WTC11 (cell line): ENCODE data around the gene RND2. TPM values are rescaled to one million over a fixed set of nuclear protein-coding genes. Genes with fewer than 3 reads are reported as not detected.

Experiments
- AR ChIP-seq: fragments of 250-450 bp; sonication (Bioruptor Pico); IDR thresholded peaks from 2 replicates; pipeline ENCODE4 v1.9.0; 2021; ENCODE audit warnings: mild to moderate bottlenecking
- ATF2 ChIP-seq: sonication (generic); formaldehyde crosslinking; IDR thresholded peaks from 2 replicates; pipeline ENCODE4 v1.8.1; 2022; ENCODE audit warnings: low read depth, missing genetic modification reagents, borderline replicate concordance
- E2F4 ChIP-seq: sonication (generic); formaldehyde crosslinking; IDR thresholded peaks from 2 replicates; pipeline ENCODE4 v1.8.1; 2022; ENCODE audit warnings: low read depth, mild to moderate bottlenecking, moderate library complexity, missing genetic modification reagents, borderline replicate concordance
- E2F5 ChIP-seq: sonication (generic); formaldehyde crosslinking; IDR thresholded peaks from 2 replicates; pipeline ENCODE4 v1.8.1; 2022; ENCODE audit warnings: mild to moderate bottlenecking, moderate library complexity, missing genetic modification reagents
- ESRRA ChIP-seq: sonication (generic); formaldehyde crosslinking; IDR thresholded peaks from 2 replicates; pipeline ENCODE4 v1.8.1; 2022; ENCODE audit warnings: mild to moderate bottlenecking, missing genetic modification reagents, borderline replicate concordance
- FOXP1 ChIP-seq: sonication (generic); formaldehyde crosslinking; IDR thresholded peaks from 2 replicates; pipeline ENCODE4 v1.8.0; 2022; ENCODE audit warnings: missing genetic modification reagents, mild to moderate bottlenecking, moderate library complexity, borderline replicate concordance
- GRHL2 ChIP-seq: fragments of 250-450 bp; sonication (Bioruptor Pico); IDR thresholded peaks from 2 replicates; pipeline ENCODE4 v1.8.0; 2022; ENCODE audit warnings: mild to moderate bottlenecking, moderate library complexity; ENCODE audit not compliant: insufficient replicate concordance, severe bottlenecking
- IRF1 ChIP-seq: sonication (generic); formaldehyde crosslinking; IDR thresholded peaks from 2 replicates; pipeline ENCODE4 v1.8.0; 2023; ENCODE audit warnings: missing genetic modification reagents
- MLX ChIP-seq: sonication (generic); formaldehyde crosslinking; IDR thresholded peaks from 2 replicates; pipeline ENCODE4 v1.8.1; 2023; ENCODE audit warnings: mild to moderate bottlenecking, missing genetic modification reagents, moderate library complexity
- PREB ChIP-seq: sonication (generic); formaldehyde crosslinking; IDR thresholded peaks from 2 replicates; pipeline ENCODE4 v1.8.1; 2022; ENCODE audit warnings: mild to moderate bottlenecking, missing genetic modification reagents, moderate library complexity, borderline replicate concordance
- SMAD3 ChIP-seq: sonication (generic); formaldehyde crosslinking; IDR thresholded peaks from 2 replicates; pipeline ENCODE4 v1.8.0; 2022; ENCODE audit warnings: missing genetic modification reagents, mild to moderate bottlenecking, borderline replicate concordance
- SMAD4 ChIP-seq: sonication (generic); formaldehyde crosslinking; IDR thresholded peaks from 2 replicates; pipeline ENCODE4 v1.8.0; 2022; ENCODE audit warnings: mild to moderate bottlenecking, missing genetic modification reagents
- TEAD1 ChIP-seq: sonication (generic); formaldehyde crosslinking; IDR thresholded peaks from 2 replicates; pipeline ENCODE4 v1.8.0; 2022; ENCODE audit warnings: mild to moderate bottlenecking, missing genetic modification reagents
- ZBTB43 ChIP-seq: sonication (generic); formaldehyde crosslinking; IDR thresholded peaks from 2 replicates; pipeline ENCODE4 v1.8.1; 2023; ENCODE audit warnings: mild to moderate bottlenecking, missing genetic modification reagents
- ZNF263 ChIP-seq: sonication (generic); formaldehyde crosslinking; IDR thresholded peaks from 2 replicates; pipeline ENCODE4 v1.8.1; 2022; ENCODE audit warnings: low read depth, mild to moderate bottlenecking, moderate library complexity, missing genetic modification reagents
- ZNF281 ChIP-seq: sonication (generic); formaldehyde crosslinking; IDR thresholded peaks from 2 replicates; pipeline ENCODE4 v1.8.0; 2023; ENCODE audit warnings: mild to moderate bottlenecking, missing genetic modification reagents
- ZNF416 ChIP-seq: fragments of 250-450 bp; sonication (Bioruptor Pico); IDR thresholded peaks from 2 replicates; pipeline ENCODE4 v1.9.0; 2021; ENCODE audit warnings: mild to moderate bottlenecking, inconsistent platforms
- ZNF512 ChIP-seq: sonication (generic); formaldehyde crosslinking; IDR thresholded peaks from 2 replicates; pipeline ENCODE4 v1.8.1; 2022; ENCODE audit warnings: missing genetic modification reagents, borderline replicate concordance
- ZNF671 ChIP-seq: fragments of 250-450 bp; sonication (Bioruptor Pico); IDR thresholded peaks from 2 replicates; pipeline ENCODE4 v1.8.0; 2021; ENCODE audit warnings: mild to moderate bottlenecking
- ZSCAN18 ChIP-seq: fragments of 250-450 bp; sonication (Bioruptor Pico); IDR thresholded peaks from 2 replicates; pipeline ENCODE4 v2.1.2; 2022; ENCODE audit warnings: mild to moderate bottlenecking, moderate library complexity
- total RNA-seq: library from RNA; stranded (reverse); gene quantifications from 3 replicates; pipeline ENCODE4 v1.2.3, GENCODE V29; 2021

The RND2 gene
- total RNA-seq, 1 experiment from 2014 or later, result 50.2 TPM

GRCh38 chr17:43024407-43025289, at the start of gene RND2 (continued):
- TF ChIP-seq ZBTB43 (CRISPR knock-in tag) (no peak), MLX (CRISPR knock-in tag) (no peak), SMAD3 (CRISPR knock-in tag) (no peak), ATF2 (CRISPR knock-in tag) (0 out of 2 replicates have a peak, but pooled peaks have one; percentile 42), ESRRA (CRISPR knock-in tag) (no peak), TEAD1 (CRISPR knock-in tag) (peak; percentile 76), ZNF671 (CRISPR knock-in tag) (no peak), GRHL2 (CRISPR knock-in tag) (no peak), ZSCAN18 (CRISPR knock-in tag) (no peak), ZNF281 (CRISPR knock-in tag) (no peak), ZNF263 (CRISPR knock-in tag) (no peak), E2F5 (CRISPR knock-in tag) (no peak), SMAD4 (CRISPR knock-in tag) (no peak), ZNF512 (no peak), ZNF416 (CRISPR knock-in tag) (no peak), AR (no peak), PREB (CRISPR knock-in tag) (no peak), IRF1 (no peak), E2F4 (no peak), FOXP1 (CRISPR knock-in tag) (no peak)
